ENCODE data around the gene FKBP15. TPM values are rescaled to one million over a fixed set of nuclear protein-coding genes. Genes with fewer than 3 reads are reported as not detected.
"Not testable (repeated sequence)": the region's sequence is repeated elsewhere in the genome, so short reads cannot be mapped to it uniquely, and the experiment has no call there.

FKBP15 gene
- total and polyA plus RNA-seq, 2 of the 13 experiments (the other 11 are each of a cell fraction or from before 2014, with no cell fraction given): 12.3 to 18.6 TPM

DNA sequence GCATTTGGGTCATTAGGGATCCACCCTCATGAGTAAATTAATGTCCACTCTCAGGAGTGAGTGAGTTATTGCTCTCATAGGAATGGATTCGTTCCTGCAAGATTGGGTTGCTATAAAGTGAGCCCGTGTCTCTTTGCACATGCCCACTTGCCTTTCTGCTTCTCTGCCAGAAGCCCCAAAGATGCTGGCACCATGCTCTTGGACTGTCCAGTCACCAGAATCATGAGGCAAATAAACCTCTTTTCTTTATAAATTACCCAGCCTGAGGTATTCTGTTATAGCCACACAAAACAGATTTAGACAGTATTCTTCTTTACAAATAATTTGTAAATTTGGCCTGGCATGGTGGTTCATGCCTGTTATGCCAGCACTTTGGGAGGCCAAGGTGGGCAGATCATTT lies 29.7 kb upstream of the FKBP15 start:
- H3K36me3 ChIP-seq (replicated peaks in 1 of 2; ENCODE audit: control insufficient read depth in 1 of 2, insufficient read depth in 2 of 2, low read length in 2 of 2): peaks cover 6 to 8% of the 10 kb centered on the region in 2 experiments; a peak in 3 of 5 replicates
- H3K79me2 ChIP-seq (ENCODE audit: insufficient read depth, low read length): peaks cover 28% of the 10 kb centered on the region
- H3K4me3 ChIP-seq (replicated peaks in 1 of 3; ENCODE audit: insufficient read depth in 1 of 3, low read depth in 2 of 3, low read length in 3 of 3): no peak overlapping the region
- peaks cover 4% of the 10 kb centered on the region; the same call in 1 of the 2 replicates for H4K20me1 ChIP-seq (ENCODE audit: insufficient read depth, low read length)
- no peak for TF ChIP-seq RFX1 (IDR thresholded peaks at IDR 0.05)
- TF ChIP-seq, protein P1, sequence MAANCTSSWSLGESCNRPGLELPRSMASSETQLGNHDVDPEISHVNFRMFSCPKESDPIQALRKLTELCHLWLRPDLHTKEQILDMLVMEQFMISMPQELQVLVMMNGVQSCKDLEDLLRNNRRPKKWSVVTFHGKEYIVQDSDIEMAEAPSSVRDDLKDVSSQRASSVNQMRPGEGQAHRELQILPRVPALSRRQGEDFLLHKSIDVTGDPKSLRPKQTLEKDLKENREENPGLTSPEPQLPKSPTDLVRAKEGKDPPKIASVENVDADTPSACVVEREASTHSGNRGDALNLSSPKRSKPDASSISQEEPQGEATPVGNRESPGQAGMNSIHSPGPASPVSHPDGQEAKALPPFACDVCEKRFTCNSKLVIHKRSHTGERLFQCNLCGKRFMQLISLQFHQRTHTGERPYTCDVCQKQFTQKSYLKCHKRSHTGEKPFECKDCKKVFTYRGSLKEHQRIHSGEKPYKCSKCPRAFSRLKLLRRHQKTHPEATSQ (CRISPR knock-in tag; IDR thresholded peaks at IDR 0.05; ENCODE audit: borderline replicate concordance): no peak
- TF ChIP-seq ZNF564 (CRISPR knock-in tag; IDR thresholded peaks at IDR 0.05): peak; percentile 96
- H3K9me3 ChIP-seq (ENCODE audit: low read length): no peaks in the 10 kb centered on the region
- no peak overlapping the region for H2AFZ ChIP-seq (ENCODE audit: low read length)
- H3K4me1 ChIP-seq (ENCODE audit: insufficient read depth, low read length): no peaks in the 10 kb centered on the region
- BruUV-seq (replicated peaks): no TSS peak
- FAIRE-seq (no peak), DNase-seq (ENCODE audit: low spot score) (no peak), ATAC-seq (no peak)
- ChIA-PET POLR2A (no interaction called here), CTCF (ENCODE audit: low intra/inter-chr PET ratio, low total read pairs) (no interaction called here)
- no peaks in the 10 kb centered on the region for H3K27me3 ChIP-seq (ENCODE audit: control insufficient read depth in 1 of 2, insufficient read depth in 2 of 2, low read length in 2 of 2)
- no peak overlapping the region for H3K4me2 ChIP-seq (ENCODE audit: low read depth, low read length)
- WGBS (ENCODE audit: low lambda C conversion rate): 100% methylated on average over 2 of the region's 2 CpGs
- H3K9ac ChIP-seq (ENCODE audit: insufficient read depth, low read depth, low read length): no peak overlapping the region
- H3K27ac ChIP-seq (ENCODE audit: extremely low read length, insufficient read depth, low read length): no peak overlapping the region
- in situ Hi-C loops (cut with HindIII; ENCODE audit: extremely low pct_ligation_motif_present, low pct_unique_long_range_greater_than_20kb): no loop called here
- intact Hi-C loops (cut with micrococcal nuclease; ENCODE audit: unreplicated experiment): no loop called here

DNA sequence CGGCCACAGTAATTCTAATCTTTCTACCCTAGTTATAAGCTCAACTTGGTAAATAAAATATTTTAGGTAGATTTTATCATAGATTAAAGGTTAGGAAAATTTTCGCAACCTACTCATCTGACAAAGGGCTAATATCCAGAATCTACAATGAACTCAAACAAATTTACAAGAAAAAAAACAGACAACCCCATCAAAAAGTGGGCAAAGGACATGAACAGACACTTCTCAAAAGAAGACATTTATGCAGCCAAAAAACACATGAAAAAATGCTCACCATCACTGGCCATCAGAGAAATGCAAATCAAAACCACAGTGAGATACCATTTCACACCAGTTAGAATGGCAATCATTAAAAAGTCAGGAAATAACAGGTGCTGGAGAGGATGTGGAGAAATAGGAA lies 28.6 kb upstream of the FKBP15 start:
- H3K36me3 ChIP-seq (replicated peaks in 1 of 2; ENCODE audit: control insufficient read depth in 1 of 2, insufficient read depth in 2 of 2, low read length in 2 of 2); in situ Hi-C loops (cut with HindIII; ENCODE audit: extremely low pct_ligation_motif_present, low pct_unique_long_range_greater_than_20kb); FAIRE-seq; H3K27me3 ChIP-seq (ENCODE audit: control insufficient read depth in 1 of 2, insufficient read depth in 2 of 2, low read length in 2 of 2); H2AFZ ChIP-seq (ENCODE audit: low read length); CTCF ChIA-PET (ENCODE audit: low intra/inter-chr PET ratio, low total read pairs); DNase-seq (ENCODE audit: low spot score); ATAC-seq; intact Hi-C loops (cut with micrococcal nuclease; ENCODE audit: unreplicated experiment); POLR2A ChIA-PET; BruUV-seq (replicated peaks); H3K4me1 ChIP-seq (ENCODE audit: insufficient read depth, low read length); H3K4me3 ChIP-seq (replicated peaks in 1 of 3; ENCODE audit: insufficient read depth in 1 of 3, low read depth in 2 of 3, low read length in 3 of 3); H4K20me1 ChIP-seq (ENCODE audit: insufficient read depth, low read length); H3K9me3 ChIP-seq (ENCODE audit: low read length); H3K9ac ChIP-seq (ENCODE audit: insufficient read depth, low read depth, low read length); H3K4me2 ChIP-seq (ENCODE audit: low read depth, low read length); H3K27ac ChIP-seq (ENCODE audit: extremely low read length, insufficient read depth, low read length): not testable (repeated sequence)
- H3K79me2 ChIP-seq (ENCODE audit: insufficient read depth, low read length): peaks cover 30% of the 10 kb centered on the region
- 92% methylated on average over 2 of the region's 2 CpGs for WGBS (ENCODE audit: low lambda C conversion rate)

All from HepG2 (cell line).